ENCODE results near the gene SCN10A. TPM values are rescaled to one million over a fixed set of nuclear protein-coding genes. Genes with fewer than 3 reads are reported as not detected.

Gene SCN10A
- total and polyA plus RNA-seq, 2 of the 13 experiments (the other 11 are each of a cell fraction or from before 2014, with no cell fraction given): not detected

DNA sequence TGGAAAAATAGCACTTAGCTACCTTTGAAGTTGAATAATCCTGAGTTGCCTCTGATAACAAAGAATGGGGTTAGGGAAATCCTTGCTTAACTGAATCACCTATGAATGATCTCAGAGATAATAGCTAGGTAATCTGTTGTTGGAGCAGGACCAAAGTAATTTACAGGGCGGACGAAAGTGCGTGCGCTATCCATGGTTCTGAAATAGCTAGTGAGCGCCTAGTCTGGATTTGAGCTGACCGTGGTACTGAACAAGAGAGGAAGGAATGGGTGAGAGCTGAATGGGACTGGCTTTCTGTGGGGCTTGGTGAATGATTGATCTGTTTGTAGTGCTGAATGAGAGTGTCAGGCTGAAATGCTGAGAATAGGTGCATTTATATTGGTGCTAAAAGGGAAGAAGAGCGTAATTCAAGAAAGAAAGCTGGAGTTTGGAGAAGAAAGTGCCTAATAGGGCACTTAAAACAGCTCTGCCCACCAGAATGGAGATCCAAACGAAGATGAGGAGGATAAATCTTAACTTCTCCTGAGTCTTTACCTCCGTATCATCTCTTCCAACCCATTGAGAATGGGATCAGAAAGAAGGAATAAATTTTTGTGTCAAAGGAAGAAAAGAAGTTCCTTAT is 10.1 kb downstream of the SCN10A start (continued):
- TF ChIP-seq, protein P1, sequence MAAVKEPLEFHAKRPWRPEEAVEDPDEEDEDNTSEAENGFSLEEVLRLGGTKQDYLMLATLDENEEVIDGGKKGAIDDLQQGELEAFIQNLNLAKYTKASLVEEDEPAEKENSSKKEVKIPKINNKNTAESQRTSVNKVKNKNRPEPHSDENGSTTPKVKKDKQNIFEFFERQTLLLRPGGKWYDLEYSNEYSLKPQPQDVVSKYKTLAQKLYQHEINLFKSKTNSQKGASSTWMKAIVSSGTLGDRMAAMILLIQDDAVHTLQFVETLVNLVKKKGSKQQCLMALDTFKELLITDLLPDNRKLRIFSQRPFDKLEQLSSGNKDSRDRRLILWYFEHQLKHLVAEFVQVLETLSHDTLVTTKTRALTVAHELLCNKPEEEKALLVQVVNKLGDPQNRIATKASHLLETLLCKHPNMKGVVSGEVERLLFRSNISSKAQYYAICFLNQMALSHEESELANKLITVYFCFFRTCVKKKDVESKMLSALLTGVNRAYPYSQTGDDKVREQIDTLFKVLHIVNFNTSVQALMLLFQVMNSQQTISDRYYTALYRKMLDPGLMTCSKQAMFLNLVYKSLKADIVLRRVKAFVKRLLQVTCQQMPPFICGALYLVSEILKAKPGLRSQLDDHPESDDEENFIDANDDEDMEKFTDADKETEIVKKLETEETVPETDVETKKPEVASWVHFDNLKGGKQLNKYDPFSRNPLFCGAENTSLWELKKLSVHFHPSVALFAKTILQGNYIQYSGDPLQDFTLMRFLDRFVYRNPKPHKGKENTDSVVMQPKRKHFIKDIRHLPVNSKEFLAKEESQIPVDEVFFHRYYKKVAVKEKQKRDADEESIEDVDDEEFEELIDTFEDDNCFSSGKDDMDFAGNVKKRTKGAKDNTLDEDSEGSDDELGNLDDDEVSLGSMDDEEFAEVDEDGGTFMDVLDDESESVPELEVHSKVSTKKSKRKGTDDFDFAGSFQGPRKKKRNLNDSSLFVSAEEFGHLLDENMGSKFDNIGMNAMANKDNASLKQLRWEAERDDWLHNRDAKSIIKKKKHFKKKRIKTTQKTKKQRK (IDR thresholded peaks at IDR 0.05; ENCODE audit: low read length): no peak
- TF ChIP-seq ZNF557 (CRISPR knock-in tag; IDR thresholded peaks at IDR 0.05): peak; percentile 100
- TF ChIP-seq, protein P2, sequence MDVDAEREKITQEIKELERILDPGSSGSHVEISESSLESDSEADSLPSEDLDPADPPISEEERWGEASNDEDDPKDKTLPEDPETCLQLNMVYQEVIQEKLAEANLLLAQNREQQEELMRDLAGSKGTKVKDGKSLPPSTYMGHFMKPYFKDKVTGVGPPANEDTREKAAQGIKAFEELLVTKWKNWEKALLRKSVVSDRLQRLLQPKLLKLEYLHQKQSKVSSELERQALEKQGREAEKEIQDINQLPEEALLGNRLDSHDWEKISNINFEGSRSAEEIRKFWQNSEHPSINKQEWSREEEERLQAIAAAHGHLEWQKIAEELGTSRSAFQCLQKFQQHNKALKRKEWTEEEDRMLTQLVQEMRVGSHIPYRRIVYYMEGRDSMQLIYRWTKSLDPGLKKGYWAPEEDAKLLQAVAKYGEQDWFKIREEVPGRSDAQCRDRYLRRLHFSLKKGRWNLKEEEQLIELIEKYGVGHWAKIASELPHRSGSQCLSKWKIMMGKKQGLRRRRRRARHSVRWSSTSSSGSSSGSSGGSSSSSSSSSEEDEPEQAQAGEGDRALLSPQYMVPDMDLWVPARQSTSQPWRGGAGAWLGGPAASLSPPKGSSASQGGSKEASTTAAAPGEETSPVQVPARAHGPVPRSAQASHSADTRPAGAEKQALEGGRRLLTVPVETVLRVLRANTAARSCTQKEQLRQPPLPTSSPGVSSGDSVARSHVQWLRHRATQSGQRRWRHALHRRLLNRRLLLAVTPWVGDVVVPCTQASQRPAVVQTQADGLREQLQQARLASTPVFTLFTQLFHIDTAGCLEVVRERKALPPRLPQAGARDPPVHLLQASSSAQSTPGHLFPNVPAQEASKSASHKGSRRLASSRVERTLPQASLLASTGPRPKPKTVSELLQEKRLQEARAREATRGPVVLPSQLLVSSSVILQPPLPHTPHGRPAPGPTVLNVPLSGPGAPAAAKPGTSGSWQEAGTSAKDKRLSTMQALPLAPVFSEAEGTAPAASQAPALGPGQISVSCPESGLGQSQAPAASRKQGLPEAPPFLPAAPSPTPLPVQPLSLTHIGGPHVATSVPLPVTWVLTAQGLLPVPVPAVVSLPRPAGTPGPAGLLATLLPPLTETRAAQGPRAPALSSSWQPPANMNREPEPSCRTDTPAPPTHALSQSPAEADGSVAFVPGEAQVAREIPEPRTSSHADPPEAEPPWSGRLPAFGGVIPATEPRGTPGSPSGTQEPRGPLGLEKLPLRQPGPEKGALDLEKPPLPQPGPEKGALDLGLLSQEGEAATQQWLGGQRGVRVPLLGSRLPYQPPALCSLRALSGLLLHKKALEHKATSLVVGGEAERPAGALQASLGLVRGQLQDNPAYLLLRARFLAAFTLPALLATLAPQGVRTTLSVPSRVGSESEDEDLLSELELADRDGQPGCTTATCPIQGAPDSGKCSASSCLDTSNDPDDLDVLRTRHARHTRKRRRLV (CRISPR knock-in tag; IDR thresholded peaks at IDR 0.05): 0 out of 2 replicates have a peak, but pooled peaks have one; percentile 52
- TF ChIP-seq, protein P3, sequence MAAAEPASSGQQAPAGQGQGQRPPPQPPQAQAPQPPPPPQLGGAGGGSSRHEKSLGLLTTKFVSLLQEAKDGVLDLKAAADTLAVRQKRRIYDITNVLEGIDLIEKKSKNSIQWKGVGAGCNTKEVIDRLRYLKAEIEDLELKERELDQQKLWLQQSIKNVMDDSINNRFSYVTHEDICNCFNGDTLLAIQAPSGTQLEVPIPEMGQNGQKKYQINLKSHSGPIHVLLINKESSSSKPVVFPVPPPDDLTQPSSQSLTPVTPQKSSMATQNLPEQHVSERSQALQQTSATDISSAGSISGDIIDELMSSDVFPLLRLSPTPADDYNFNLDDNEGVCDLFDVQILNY (CRISPR knock-in tag; conservative IDR thresholded peaks at IDR 0.05): peak; percentile 92
- TF ChIP-seq MEF2D (CRISPR knock-in tag; IDR thresholded peaks at IDR 0.05): peak; percentile 98
- TF ChIP-seq ZNF230 (CRISPR knock-in tag; IDR thresholded peaks at IDR 0.05): peak; percentile 99
- TF ChIP-seq, protein P4, sequence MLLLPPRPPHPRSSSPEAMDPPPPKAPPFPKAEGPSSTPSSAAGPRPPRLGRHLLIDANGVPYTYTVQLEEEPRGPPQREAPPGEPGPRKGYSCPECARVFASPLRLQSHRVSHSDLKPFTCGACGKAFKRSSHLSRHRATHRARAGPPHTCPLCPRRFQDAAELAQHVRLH (CRISPR knock-in tag; IDR thresholded peaks at IDR 0.05; ENCODE audit: borderline replicate concordance, low read depth): peak; percentile 100
- peak; percentile 99 for TF ChIP-seq ZNF232 (CRISPR knock-in tag; IDR thresholded peaks at IDR 0.05; ENCODE audit: borderline replicate concordance)
- TF ChIP-seq SMAD1 (CRISPR knock-in tag; IDR thresholded peaks at IDR 0.05; ENCODE audit: borderline replicate concordance, low read depth): no peak
- peak; percentile 80; the same call in 1 of the 2 replicates for TF ChIP-seq ZNF501 (CRISPR knock-in tag; IDR thresholded peaks at IDR 0.05)
- TF ChIP-seq, protein P5, sequence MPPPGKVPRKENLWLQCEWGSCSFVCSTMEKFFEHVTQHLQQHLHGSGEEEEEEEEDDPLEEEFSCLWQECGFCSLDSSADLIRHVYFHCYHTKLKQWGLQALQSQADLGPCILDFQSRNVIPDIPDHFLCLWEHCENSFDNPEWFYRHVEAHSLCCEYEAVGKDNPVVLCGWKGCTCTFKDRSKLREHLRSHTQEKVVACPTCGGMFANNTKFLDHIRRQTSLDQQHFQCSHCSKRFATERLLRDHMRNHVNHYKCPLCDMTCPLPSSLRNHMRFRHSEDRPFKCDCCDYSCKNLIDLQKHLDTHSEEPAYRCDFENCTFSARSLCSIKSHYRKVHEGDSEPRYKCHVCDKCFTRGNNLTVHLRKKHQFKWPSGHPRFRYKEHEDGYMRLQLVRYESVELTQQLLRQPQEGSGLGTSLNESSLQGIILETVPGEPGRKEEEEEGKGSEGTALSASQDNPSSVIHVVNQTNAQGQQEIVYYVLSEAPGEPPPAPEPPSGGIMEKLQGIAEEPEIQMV (CRISPR knock-in tag; IDR thresholded peaks at IDR 0.05; ENCODE audit: low read depth): peak; percentile 93
- TF ChIP-seq ZBTB7B (CRISPR knock-in tag; IDR thresholded peaks at IDR 0.05): peak; percentile 87
- no peak for TF ChIP-seq NFE2L2 (IDR thresholded peaks at IDR 0.05; ENCODE audit: low read length)
- peak; percentile 98 for TF ChIP-seq ELF3 (CRISPR knock-in tag; IDR thresholded peaks at IDR 0.05)
- TF ChIP-seq ZNF282 (IDR thresholded peaks at IDR 0.05; ENCODE audit: partially characterized antibody): no peak
- no peak for TF ChIP-seq SETDB1 (CRISPR knock-in tag; IDR thresholded peaks at IDR 0.05; ENCODE audit: borderline replicate concordance)
- peak; percentile 55; the same call in 1 of the 2 replicates for TF ChIP-seq GABPB1 (CRISPR knock-in tag; IDR thresholded peaks at IDR 0.05)
- TF ChIP-seq ZFP41 (CRISPR knock-in tag; IDR thresholded peaks at IDR 0.05; ENCODE audit: borderline replicate concordance): peak; percentile 89; the same call in 1 of the 2 replicates
- peak; percentile 94; the same call in 1 of the 2 replicates for TF ChIP-seq RARG (CRISPR knock-in tag; IDR thresholded peaks at IDR 0.05; ENCODE audit: low read depth)

All from HepG2 (cell line).